IPS-20b (cell line): ENCODE measurements around the gene PRKCA.

Experiments
- H3K27ac ChIP-seq: one replicate; pipeline ENCODE4 v1.5.1; 2013; ENCODE audit warnings: low read length
- H3K27me3 ChIP-seq: 2 replicates; pipeline ENCODE4 v1.6.1; 2013; ENCODE audit warnings: mild to moderate bottlenecking, low read length, inconsistent platforms; ENCODE audit not compliant: insufficient read depth
- H3K36me3 ChIP-seq: 2 replicates; pipeline ENCODE4 v1.6.1; 2013; ENCODE audit warnings: low read depth, mild to moderate bottlenecking, inconsistent platforms, low read length, moderate library complexity; ENCODE audit not compliant: insufficient read depth
- H3K4me1 ChIP-seq: 2 replicates; pipeline ENCODE4 v1.6.1; 2013; ENCODE audit warnings: mild to moderate bottlenecking, control low read depth, inconsistent platforms, low read length, moderate library complexity; ENCODE audit not compliant: insufficient read depth
- H3K4me3 ChIP-seq: 2 replicates; pipeline ENCODE4 v1.5.1; 2013; ENCODE audit warnings: mild to moderate bottlenecking, low read length, inconsistent platforms
- H3K9ac ChIP-seq: 2 replicates; pipeline ENCODE4 v1.6.1; 2013; ENCODE audit warnings: low read depth, mild to moderate bottlenecking, inconsistent platforms, low read length, moderate library complexity
- H3K9me3 ChIP-seq: 2 replicates; pipeline ENCODE4 v1.6.1; 2013; ENCODE audit warnings: mild to moderate bottlenecking, low read depth, low read length, inconsistent platforms; ENCODE audit not compliant: insufficient read depth

The PRKCA gene

DNA sequence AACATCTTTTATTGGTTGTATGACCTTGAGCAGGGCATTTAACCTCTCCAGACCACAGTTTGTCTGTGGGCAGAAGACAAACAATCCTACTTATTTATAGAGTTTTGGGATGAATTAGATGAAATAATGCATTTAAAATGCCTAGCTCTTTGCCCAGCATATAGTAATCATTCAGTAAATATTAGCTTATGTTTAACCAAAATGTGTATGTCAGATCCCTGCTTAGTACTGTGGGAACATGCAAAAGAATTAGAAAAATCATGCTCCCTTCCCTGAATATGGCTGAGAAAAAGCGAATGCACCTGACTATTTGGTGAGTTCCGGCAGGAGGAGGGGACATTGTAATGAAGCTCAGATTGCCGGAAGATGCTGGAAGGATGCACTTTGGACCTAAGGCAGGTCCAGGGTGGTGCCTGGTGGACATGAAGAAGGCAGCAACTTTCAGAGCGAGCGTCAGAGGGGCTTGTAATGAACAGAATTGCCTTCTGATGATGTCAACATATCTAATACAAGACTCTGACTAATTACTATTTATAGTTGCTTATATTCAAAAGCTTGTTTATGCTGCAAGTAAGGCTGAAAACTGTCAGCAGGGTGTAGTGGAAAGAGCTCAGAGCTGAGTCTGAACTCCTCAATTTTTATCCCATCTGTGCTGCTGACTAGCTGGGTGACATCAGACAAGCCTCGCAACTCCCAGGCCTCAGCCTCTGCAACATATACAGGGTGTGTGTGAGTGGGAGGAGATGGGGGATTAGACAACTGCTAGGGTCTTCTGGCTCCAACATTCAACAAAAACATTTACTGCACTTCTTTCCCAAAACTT is 221.2 kb downstream of the PRKCA start:
- Histone ChIP-seq H3K4me1 (peaks cover 6% of the 10 kb centered on the region; the same call in 1 of the 2 replicates), H3K36me3 (no peaks in the 10 kb centered on the region), H3K9me3 (no peaks in the 10 kb centered on the region), H3K27ac (no peak overlapping the region), H3K9ac (no peak overlapping the region), H3K27me3 (no peaks in the 10 kb centered on the region), H3K4me3 (no peak overlapping the region)

DNA sequence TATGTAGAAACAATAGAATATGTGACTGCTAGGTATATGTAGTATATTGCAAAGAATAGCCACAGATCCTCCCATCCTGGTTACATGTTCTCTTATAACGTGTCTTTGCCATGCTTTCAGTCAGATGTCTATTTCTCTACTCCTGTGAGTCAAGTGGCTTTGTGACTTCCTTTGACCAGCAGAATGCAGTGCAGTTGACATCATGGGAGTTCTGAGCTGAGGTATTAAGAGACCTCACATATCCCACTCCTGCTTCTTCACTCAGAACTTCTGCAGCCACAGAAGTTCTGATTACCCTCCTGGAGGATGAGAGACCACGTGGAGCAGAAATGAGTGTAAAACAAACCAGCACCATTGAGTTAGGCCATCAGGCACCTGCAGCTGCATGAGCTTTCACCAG is 222.5 kb downstream of the PRKCA start:
- no peaks in the 10 kb centered on the region for H3K9me3 ChIP-seq
- no peak overlapping the region for H3K4me3 ChIP-seq
- H3K4me1 ChIP-seq = peaks cover 6% of the 10 kb centered on the region; the same call in 1 of the 2 replicates
- H3K27ac ChIP-seq = no peak overlapping the region
- H3K36me3 ChIP-seq = no peaks in the 10 kb centered on the region
- H3K9ac ChIP-seq = no peak overlapping the region
- no peaks in the 10 kb centered on the region for H3K27me3 ChIP-seq

DNA sequence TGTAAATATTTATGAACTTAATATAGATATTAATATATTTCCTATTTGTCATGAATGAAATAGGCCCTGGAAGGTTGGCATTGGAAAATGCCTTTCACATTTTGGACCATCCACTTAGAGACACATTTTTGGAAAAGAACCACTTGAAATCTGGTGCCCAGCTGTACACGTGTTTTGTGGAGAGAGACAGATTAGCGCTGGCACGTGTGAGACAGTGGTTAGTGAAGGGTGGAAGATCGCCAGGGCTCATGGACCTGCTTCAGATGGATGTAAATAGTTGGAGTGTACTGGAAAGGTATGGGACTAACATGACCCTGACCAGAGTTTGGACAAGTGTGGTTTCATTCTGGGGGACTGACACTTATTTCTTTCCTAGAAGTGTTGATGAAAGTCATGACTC is 222.9 kb downstream of the PRKCA start:
- no peaks in the 10 kb centered on the region for H3K27me3 ChIP-seq
- no peak overlapping the region for H3K27ac ChIP-seq
- no peak overlapping the region for H3K4me3 ChIP-seq
- no peaks in the 10 kb centered on the region for H3K36me3 ChIP-seq
- H3K4me1 ChIP-seq = peaks cover 9% of the 10 kb centered on the region
- no peaks in the 10 kb centered on the region for H3K9me3 ChIP-seq
- H3K9ac ChIP-seq = no peak overlapping the region

DNA sequence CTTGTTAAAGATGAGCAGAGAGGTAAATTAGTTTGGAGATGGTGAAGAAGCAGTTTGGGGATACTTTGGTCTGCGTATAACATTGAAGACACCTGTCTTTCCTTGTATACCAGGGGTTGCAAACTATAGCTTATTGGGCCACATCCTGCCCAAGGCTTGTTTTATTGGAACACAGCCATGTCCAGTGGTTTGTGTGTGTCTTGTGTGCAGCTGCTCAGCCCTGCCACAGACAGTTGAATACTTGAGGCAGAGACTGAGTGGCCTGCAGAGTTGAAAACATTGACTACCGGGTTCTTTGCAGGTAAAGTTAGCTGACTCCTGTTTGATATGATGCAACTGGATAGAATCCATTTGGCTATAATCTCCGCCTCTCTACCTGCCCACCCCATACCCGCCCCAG is 224.4 kb downstream of the PRKCA start:
- no peak overlapping the region for H3K4me3 ChIP-seq
- no peaks in the 10 kb centered on the region for H3K9me3 ChIP-seq
- H3K27ac ChIP-seq = no peak overlapping the region
- peaks cover 18% of the 10 kb centered on the region for H3K4me1 ChIP-seq
- no peaks in the 10 kb centered on the region for H3K27me3 ChIP-seq
- no peaks in the 10 kb centered on the region for H3K36me3 ChIP-seq
- H3K9ac ChIP-seq = peak overlapping the region; percentile 31; the same call in 1 of the 2 replicates

DNA sequence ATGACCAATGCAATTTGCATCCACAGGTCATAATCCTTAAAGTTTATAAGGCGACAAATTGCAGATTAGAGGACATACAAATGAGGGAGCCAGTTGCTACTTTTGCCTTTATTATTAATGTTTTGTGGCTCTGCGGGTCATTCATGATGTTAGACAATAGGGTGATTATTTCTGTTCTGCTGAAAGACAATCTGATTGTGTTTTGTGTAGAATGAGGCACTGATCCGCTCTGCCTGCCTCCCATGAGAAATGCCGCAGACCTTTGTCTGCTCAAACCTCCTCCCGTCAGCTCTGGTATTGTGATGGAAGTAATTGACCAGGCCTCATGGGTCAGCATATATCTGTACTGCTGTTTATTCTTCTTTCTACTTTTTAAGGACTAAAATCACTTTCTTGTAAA is 224.9 kb downstream of the PRKCA start:
- H3K27me3 ChIP-seq = no peaks in the 10 kb centered on the region
- H3K27ac ChIP-seq = no peak overlapping the region
- no peak overlapping the region for H3K9ac ChIP-seq
- no peak overlapping the region for H3K4me3 ChIP-seq
- H3K4me1 ChIP-seq = peaks cover 18% of the 10 kb centered on the region
- H3K36me3 ChIP-seq = no peaks in the 10 kb centered on the region
- H3K9me3 ChIP-seq = no peaks in the 10 kb centered on the region

DNA sequence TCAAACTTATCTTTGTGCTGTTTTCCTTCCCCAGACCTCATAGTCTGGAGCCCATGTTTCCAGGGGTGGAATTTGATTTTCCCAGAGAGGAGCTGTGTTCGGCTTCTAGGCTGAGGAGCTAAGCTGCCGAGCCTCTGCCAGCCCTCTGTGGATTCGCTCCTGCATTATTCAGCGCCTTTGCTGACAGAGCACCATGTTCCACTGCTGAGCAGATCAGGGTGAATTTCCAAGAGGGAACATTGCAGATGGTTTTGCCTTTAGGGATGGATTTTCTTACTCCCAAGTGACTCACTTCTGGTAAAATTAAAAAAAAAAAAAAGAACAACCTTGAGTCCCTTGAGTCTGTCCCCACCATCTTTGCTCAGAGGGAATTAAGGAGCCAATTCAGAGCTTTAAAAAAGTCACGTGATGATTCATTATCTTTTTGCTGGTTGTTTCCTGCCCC is 229.5 kb downstream of the PRKCA start:
- Histone ChIP-seq H3K4me1 (peaks cover 31% of the 10 kb centered on the region), H3K36me3 (no peaks in the 10 kb centered on the region), H3K27me3 (no peaks in the 10 kb centered on the region), H3K9ac (no peak overlapping the region), H3K27ac (no peak overlapping the region), H3K9me3 (no peaks in the 10 kb centered on the region), H3K4me3 (no peak overlapping the region)

DNA sequence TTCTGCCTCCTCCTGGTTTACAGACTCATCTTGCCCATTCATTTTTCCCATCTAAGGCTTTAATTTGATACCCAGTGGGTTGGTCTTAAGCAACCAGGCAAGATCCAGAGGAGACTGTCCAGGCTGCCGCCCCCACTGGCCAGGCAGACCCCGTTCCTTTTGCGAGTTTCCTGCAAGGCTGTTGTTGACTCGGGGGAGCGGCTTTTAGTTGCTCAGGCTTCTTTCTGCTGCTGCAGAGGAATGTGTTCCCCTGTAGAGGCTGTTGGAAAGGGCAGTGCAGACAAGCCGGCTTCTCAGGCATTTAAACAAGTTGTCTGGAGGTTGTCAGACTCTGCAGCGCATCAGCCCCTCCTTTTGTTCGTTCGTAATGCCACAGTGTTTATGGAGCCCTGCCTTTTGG is 231.2 kb downstream of the PRKCA start:
- peak overlapping the region; percentile 0; the same call in 1 of the 2 replicates for H3K9ac ChIP-seq
- H3K27ac ChIP-seq = peak overlapping the region; percentile 33
- peaks cover 31% of the 10 kb centered on the region for H3K4me1 ChIP-seq

DNA sequence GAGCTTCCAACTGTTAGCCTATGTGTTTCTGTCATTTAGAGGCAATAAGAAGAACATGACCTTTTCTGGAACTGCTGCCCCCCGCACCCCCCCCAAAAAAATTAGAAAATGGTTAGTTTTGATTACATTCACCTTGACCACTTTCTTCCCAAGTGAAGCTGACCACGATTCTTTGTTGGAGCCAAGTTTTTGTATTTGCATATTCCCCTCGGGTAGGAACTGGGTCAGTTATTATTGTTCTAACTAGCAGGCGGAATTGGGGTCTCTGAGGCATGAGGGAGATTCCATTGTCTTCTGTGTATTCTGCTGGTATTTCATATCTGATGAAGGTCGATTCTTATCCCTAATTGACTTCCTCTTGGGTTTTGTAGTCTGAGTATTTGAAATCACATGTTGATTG is 231.6 kb downstream of the PRKCA start:
- Histone ChIP-seq H3K27ac (peak overlapping the region; percentile 33), H3K27me3 (no peaks in the 10 kb centered on the region), H3K36me3 (no peaks in the 10 kb centered on the region), H3K4me3 (peak overlapping the region; percentile 13; the same call in 1 of the 2 replicates), H3K4me1 (peaks cover 31% of the 10 kb centered on the region), H3K9me3 (no peaks in the 10 kb centered on the region), H3K9ac (peak overlapping the region; percentile 0; the same call in 1 of the 2 replicates)

More for the DNA sequence above, 231.2 kb downstream of the PRKCA start:
- Histone ChIP-seq H3K36me3 (no peaks in the 10 kb centered on the region), H3K4me3 (peak overlapping the region; percentile 13; the same call in 1 of the 2 replicates), H3K27me3 (no peaks in the 10 kb centered on the region), H3K9me3 (no peaks in the 10 kb centered on the region)

DNA sequence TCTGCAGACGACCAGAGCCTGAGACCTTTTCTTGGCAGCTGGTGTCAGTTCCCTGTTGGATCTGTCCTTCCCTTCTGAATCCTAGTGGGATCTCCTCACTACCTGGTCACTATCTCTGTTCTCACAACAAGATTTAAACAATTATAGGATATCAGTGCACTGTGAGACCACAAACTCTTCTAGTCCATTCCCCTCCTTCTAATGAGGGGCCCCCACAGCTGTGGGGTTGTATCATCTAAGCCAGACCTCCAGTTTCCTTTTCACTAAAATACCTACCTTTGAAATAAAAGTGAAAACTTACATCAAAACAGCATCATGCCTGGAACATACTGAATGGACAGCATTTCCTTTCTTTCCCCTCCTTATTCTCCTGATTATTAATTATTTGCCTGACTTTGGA is 233.2 kb downstream of the PRKCA start:
- no peaks in the 10 kb centered on the region for H3K36me3 ChIP-seq
- no peaks in the 10 kb centered on the region for H3K9me3 ChIP-seq
- no peak overlapping the region for H3K4me3 ChIP-seq
- H3K9ac ChIP-seq = no peak overlapping the region
- no peaks in the 10 kb centered on the region for H3K27me3 ChIP-seq
- H3K4me1 ChIP-seq = peaks cover 36% of the 10 kb centered on the region
- H3K27ac ChIP-seq = no peak overlapping the region

DNA sequence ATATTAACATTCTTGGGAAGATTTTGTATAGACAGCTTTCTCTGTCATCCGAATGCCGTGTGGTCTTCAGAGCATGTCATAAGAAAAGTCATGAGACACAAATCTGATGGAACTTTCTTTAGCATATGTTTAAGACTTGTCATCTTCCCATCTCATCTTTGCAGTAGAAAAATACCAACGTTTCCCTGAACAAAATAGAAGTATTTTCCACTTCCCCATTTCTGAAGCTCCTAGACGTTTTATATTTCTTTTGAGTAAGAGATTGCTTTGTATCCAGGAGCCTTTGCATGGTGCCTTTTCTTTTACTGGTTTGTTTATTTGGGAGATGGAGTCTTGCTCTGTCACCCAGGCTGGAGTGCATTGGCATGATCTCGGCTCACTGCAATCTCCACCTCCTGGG is 235.1 kb downstream of the PRKCA start:
- Histone ChIP-seq H3K36me3 (no peaks in the 10 kb centered on the region), H3K9me3 (no peaks in the 10 kb centered on the region), H3K4me3 (no peak overlapping the region), H3K9ac (no peak overlapping the region), H3K27ac (no peak overlapping the region), H3K27me3 (no peaks in the 10 kb centered on the region), H3K4me1 (peaks cover 42% of the 10 kb centered on the region)

DNA sequence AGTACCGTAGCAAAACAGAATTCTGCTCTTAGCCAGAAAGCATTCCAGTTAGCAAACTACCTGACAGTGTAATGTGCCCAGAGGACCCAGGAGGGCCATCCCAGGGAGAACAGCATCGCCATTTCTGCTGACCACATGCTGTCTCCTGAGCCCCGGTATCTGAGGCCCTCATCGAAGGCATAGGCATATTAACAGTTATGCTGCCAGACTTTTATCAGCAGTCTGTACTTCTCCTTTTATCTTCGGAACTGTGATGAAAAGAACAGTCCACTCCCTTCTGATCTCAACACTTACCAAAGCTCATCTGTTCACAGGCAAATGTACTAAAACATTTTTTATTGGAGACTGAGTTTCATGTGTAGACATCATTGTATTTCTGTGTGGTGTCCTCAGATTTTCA is 236.4 kb downstream of the PRKCA start:
- Histone ChIP-seq H3K4me3 (no peak overlapping the region), H3K9ac (no peak overlapping the region), H3K9me3 (no peaks in the 10 kb centered on the region), H3K27me3 (no peaks in the 10 kb centered on the region), H3K4me1 (peaks cover 31% of the 10 kb centered on the region; the same call in 1 of the 2 replicates), H3K27ac (no peak overlapping the region), H3K36me3 (no peaks in the 10 kb centered on the region)

DNA sequence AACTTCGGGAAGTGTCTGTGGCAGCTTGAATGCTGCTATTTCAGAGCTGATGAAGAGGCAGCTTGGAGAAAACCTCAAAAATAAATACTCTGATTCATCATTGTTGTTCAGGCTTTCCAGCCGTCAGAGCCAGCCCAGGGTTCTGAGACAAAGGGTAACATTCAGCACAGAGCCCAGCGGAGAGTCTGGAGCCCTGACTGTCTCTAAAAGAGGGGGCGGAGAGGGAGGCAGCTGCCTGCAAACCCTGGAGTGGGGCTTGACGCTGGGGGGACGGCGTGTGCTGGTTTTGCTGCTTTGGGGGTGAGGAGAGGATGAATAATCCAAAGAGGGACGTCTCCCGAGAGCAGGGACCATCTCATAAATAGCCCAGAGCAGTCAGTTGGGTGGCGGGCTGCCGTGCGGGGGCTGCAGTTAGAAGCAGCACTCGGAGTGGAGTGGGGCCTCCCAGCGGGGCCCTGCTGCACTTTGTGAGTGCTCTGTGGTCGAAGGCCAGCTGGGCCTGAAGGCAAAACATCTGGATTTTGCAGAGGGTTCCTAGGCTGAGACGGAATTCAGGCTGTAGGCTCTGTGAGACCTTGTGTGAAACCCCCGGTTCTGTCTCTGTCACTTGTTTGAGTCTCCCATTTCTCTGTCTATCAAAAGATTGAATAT is 237.8 kb downstream of the PRKCA start:
- H3K27me3 ChIP-seq = no peaks in the 10 kb centered on the region
- H3K27ac ChIP-seq = peak overlapping the region; percentile 54
- no peaks in the 10 kb centered on the region for H3K36me3 ChIP-seq
- H3K9ac ChIP-seq = peak overlapping the region; percentile 41; the same call in 1 of the 2 replicates
- H3K4me3 ChIP-seq = peak overlapping the region; percentile 32; the same call in 1 of the 2 replicates
- H3K4me1 ChIP-seq = peaks cover 23% of the 10 kb centered on the region; the same call in 1 of the 2 replicates
- H3K9me3 ChIP-seq = no peaks in the 10 kb centered on the region
